ENCODE data around the gene MEGF9. TPM values are rescaled to one million over a fixed set of nuclear protein-coding genes. Genes with fewer than 3 reads are reported as not detected.
"Not testable (repeated sequence)": the region's sequence is repeated elsewhere in the genome, so short reads cannot be mapped to it uniquely, and the experiment has no call there.

Gene MEGF9
- total and polyA plus RNA-seq, 2 donors (not counting 1 experiment from before 2014, with no cell fraction given) = 3.5 to 11.3 TPM

DNA sequence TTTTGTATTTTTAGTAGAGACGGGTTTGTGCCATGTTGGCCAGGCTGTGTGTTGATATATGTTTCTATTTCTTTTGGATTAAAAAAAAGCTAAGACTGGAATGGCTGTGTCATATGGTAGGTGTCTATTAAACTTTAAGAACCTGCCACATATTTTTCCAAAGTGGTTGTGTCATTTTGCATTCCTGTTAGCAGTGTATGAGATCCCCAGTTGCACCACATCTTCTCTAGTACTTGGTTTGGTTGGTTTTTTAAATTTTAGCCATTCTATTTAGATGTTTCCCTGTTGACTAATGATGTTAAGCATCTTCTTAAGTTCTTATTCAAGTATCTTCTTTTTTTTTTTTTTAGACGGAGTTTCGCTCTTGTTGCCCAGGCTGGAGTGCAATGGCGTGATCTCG is 36.2 kb upstream of the MEGF9 start:
- Histone ChIP-seq H2AFZ (ENCODE audit: insufficient read depth, low read depth, low read length, poor library complexity, severe bottlenecking) (no peak overlapping the region), H3K4me1 (ENCODE audit: control insufficient read depth in 2 of 2, insufficient read depth in 2 of 2, low read length in 2 of 2) (no peaks in the 10 kb centered on the region), H3K79me2 (ENCODE audit: control insufficient read depth, insufficient read depth, low read length) (no peaks in the 10 kb centered on the region), H3K36me3 (replicated peaks in 1 of 2; ENCODE audit: control extremely low read depth in 1 of 2, control insufficient read depth in 1 of 2, extremely low read depth in 1 of 2, insufficient read depth in 2 of 2, low read length in 1 of 2) (no peaks in the 10 kb centered on the region), H3K27me3 (replicated peaks in 1 of 4; ENCODE audit: control extremely low read depth in 1 of 4, control insufficient read depth in 3 of 4, insufficient read depth in 4 of 4, low read length in 3 of 4) (no peaks in the 10 kb centered on the region), H3K9me3 (ENCODE audit: control extremely low read depth in 1 of 3, control insufficient read depth in 2 of 3, insufficient read depth in 1 of 3, low read length in 2 of 3) (peaks cover 0 to 5% (median 0%) of the 10 kb centered on the region in 3 donors), H3K27ac (ENCODE audit: low read length in 2 of 2) (no peak overlapping the region), H3K4me3 (ENCODE audit: control extremely low read depth in 1 of 5, extremely low read depth in 1 of 5, insufficient read depth in 1 of 5, low read depth in 2 of 5, low read length in 4 of 5) (no peak overlapping the region), H3K9ac (ENCODE audit: low read length) (no peak overlapping the region), H3K4me2 (replicated peaks; ENCODE audit: low read depth, low read length, poor library complexity, severe bottlenecking) (no peak overlapping the region), H4K20me1 (ENCODE audit: control insufficient read depth, insufficient read depth, low read length, poor library complexity, severe bottlenecking) (no peaks in the 10 kb centered on the region)
- intact Hi-C loops (cut with micrococcal nuclease) = no loop called here
- ChIA-PET POLR2A (no interaction called here), CTCF (interaction anchor here (0.8 kb wide), 2 partner anchors 11 to 309 kb away, joined by 3 read pairs; no protein-coding TSS in a partner anchor)
- Mint-ChIP-seq H3K27ac (no peak overlapping the region), H3K9me3 (ENCODE audit: insufficient read depth) (no peaks in the 10 kb centered on the region), H3K4me1 (no peaks in the 10 kb centered on the region), H3K4me3 (no peak overlapping the region), H3K27me3 (no peaks in the 10 kb centered on the region)
- no peak for DNase-seq
- ATAC-seq (ENCODE audit: low read depth) = no peak
- no peak for TF ChIP-seq EZH2 (IDR thresholded peaks at IDR 0.05; ENCODE audit: borderline replicate concordance, insufficient read depth, low read depth, low read length, poor library complexity, severe bottlenecking)
- TF ChIP-seq CTCF (IDR thresholded peaks at IDR 0.05) = no peak
- WGBS (ENCODE audit: insufficient coverage) = no CpG with 5 or more reads among the region's 5 CpGs

DNA sequence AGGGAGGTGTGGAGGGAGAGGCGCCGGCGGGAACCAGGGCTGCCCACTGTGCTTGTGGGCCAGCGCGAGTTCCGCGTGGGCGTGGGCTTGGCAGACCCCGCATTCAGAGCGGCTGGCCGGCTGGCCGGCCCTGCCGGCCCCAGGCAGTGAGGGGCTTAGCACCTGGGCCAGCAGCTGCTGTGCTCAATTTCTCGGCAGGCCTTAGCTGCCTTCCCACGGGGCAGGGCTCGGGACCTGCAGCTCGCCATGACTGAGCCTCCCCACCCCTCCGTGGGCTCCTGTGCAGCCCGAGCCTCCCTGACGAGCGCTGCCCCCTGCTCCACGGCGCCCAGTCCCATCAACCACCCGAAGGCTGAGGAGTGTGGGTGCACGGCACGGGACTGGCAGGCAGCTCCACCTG is 32.1 kb upstream of the MEGF9 start:
- ATAC-seq (ENCODE audit: low read depth); H2AFZ ChIP-seq (ENCODE audit: insufficient read depth, low read depth, low read length, poor library complexity, severe bottlenecking); H3K9me3 ChIP-seq (ENCODE audit: control extremely low read depth in 1 of 3, control insufficient read depth in 2 of 3, insufficient read depth in 1 of 3, low read length in 2 of 3); H4K20me1 ChIP-seq (ENCODE audit: control insufficient read depth, insufficient read depth, low read length, poor library complexity, severe bottlenecking); H3K9ac ChIP-seq (ENCODE audit: low read length); H3K4me3 Mint-ChIP-seq; H3K9me3 Mint-ChIP-seq (ENCODE audit: insufficient read depth); H3K4me3 ChIP-seq (ENCODE audit: control extremely low read depth in 1 of 5, extremely low read depth in 1 of 5, insufficient read depth in 1 of 5, low read depth in 2 of 5, low read length in 4 of 5); H3K27me3 ChIP-seq (replicated peaks in 1 of 4; ENCODE audit: control extremely low read depth in 1 of 4, control insufficient read depth in 3 of 4, insufficient read depth in 4 of 4, low read length in 3 of 4); H3K4me2 ChIP-seq (replicated peaks; ENCODE audit: low read depth, low read length, poor library complexity, severe bottlenecking); H3K27me3 Mint-ChIP-seq; H3K79me2 ChIP-seq (ENCODE audit: control insufficient read depth, insufficient read depth, low read length); DNase-seq; H3K27ac Mint-ChIP-seq; H3K4me1 ChIP-seq (ENCODE audit: control insufficient read depth in 2 of 2, insufficient read depth in 2 of 2, low read length in 2 of 2); H3K4me1 Mint-ChIP-seq; POLR2A ChIA-PET; H3K36me3 ChIP-seq (replicated peaks in 1 of 2; ENCODE audit: control extremely low read depth in 1 of 2, control insufficient read depth in 1 of 2, extremely low read depth in 1 of 2, insufficient read depth in 2 of 2, low read length in 1 of 2); H3K27ac ChIP-seq (ENCODE audit: low read length in 2 of 2); intact Hi-C loops (cut with micrococcal nuclease): not testable (repeated sequence)
- WGBS (ENCODE audit: insufficient coverage) = 98% methylated on average over 26 of the region's 26 CpGs
- CTCF ChIA-PET = interaction anchor here (1.4 kb wide), 2 partner anchors 9 to 315 kb away, joined by 3 read pairs; no protein-coding TSS in a partner anchor
